Mesangial cell (primary cell): Measurements from ENCODE around the gene CD36. TPM values are rescaled to one million over a fixed set of nuclear protein-coding genes. Genes with fewer than 3 reads are reported as not detected.

Experiments used
- total RNA-seq: library from RNA; depleted of rRNA; stranded (reverse); fragments of >200 nt; gene quantifications from 2 replicates; pipeline ENCODE4 v1.2.3, GENCODE V29; 2015

Gene CD36
- 0.13 TPM in 1 of 2 replicates, not detected in the other for total RNA-seq

DNA sequence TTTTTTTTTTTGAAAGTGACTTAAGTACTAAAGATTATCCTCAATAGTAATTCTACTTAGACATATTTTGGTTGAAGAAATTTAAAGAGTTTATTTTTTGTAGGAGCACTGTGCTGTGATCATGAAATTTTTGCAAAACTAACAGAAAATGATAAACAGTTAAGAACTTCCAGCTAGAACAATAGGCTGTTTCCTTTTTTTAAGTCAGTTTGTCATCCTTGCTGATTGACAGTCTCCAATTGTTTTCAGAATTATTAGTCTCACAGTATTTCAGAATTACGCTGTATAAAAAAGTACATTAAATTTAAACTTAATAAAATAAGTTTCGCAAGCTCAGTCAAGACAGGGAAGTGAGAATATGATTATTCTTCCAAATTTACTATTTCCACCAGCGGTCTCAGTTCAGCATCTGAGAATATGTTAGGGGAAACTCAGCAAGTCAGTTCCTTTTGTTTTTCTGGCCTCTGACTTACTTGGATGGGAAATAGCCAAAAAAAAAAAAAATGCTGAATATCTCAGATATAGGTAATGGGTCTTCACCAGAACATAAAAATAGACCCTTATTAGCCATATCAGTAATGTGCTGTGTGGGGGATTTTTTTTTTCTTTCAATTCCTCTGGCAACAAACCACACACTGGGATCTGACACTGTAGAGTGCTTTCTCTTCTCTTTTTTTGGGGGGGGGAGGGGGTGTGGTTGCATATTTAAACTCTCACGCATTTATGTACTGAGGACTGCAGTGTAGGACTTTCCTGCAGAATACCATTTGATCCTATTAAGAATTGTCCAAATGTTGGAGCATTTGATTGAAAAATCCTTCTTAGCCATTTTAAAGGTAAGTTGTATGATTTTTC lies at the start of gene CD36:
Gene CD36, plus strand, starts transcription at position 732 of the 855 bp plus-strand sequence. CDS start 8,099 bp downstream, outside the sequence.

Other genes starting within 250 kb of the CD36 start
- not detected in 2 replicates for gene GNAT3, start 126.6 kb upstream of the CD36 start, total RNA-seq